Stimulated activated CD4-positive, alpha-beta T cell treated with anti-CD3 and anti-CD28 coated beads, Interleukin-1b, Interleukin-23, amount 100 ng/mL, for 48 hours (primary cell): Measurements from ENCODE around the gene DOCK1.

ENCODE experiments used
- DNase-seq: peaks from one replicate; pipeline ENCODE4 v3.0.0-alpha.2; 2020

Gene DOCK1

GRCh38 chr10:126955934-126956711 lies 50.9 kb downstream of the DOCK1 start:
- no peak for DNase-seq

GRCh38 chr10:126956712-126957108 lies 51.5 kb downstream of the DOCK1 start:
- DNase-seq = no peak

DNA sequence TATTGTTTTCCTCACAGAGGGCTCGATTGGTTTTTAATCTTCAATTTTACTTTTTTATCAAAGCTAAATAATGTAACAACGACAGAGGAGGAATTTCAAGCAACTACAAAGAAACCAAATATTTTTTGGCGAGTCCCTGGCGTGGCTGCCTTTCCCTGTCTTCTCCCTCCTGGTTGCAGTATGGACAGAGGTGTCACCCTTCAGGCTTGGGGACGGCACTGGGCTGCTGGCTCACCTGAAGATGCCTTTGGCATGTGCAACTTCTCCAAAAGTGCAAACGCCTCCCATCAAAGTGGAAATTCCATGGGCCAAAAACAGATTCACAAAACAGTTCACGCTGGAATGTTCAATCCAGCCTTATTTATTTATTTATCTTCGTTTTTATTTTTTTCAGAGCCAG lies 51.9 kb downstream of the DOCK1 start:
- no peak for DNase-seq

DNA sequence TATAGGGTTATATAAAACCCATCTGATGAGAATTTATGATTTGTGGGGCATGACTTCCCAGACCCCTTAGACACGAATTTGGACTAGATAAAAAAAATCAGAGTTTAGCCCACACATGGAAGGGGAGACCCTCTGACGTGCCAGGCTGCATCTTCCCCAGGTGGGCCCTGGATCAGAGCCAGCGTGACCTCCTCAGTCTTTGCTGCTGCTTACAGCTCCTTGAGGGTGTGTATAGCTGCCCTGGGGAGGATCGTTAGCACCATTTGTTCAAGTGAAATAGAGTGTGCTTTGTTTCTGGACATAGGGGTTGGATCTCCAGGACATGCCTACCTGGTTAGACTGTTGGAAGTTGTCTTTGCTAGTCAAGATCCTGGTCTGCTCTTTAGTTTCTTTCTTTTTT lies 54.2 kb downstream of the DOCK1 start:
- DNase-seq = no peak

DNA sequence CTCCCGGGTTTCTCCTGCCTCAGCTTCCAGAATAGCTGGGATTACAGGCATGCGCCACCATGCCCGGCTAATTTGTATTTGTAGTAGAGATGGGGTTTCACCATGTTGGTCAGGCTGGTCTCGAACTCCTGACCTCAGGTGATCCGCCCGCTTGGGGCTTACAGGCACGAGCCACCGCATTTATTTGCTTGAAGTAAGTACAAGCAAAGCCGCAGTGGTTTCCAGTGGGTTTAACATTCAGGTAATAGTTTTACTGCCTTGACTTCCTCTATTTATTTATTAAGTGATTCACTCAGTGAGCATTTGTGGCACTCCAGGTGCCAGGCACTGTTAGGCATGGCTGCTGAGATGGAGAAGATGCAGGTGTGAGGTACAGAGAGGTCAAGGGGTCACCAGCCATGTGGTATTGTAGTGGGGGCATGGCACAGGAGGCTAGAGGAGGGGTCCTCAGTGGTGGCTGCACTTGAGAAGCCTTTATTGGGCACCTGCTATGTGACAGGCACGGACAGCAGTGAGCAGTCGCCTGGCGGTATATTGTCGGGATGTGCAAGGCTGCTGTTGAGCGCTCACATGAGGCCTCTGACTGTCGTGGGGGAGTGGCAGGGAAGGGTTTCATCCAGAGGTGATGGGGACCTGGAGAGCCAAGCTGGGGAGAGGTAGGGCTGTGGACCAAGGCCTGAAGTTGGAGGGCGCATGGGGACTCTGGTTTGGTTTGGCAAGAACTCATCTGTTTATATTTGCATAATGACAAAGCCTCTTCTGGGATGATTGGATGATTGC lies 54.9 kb downstream of the DOCK1 start:
- DNase-seq = no peak

GRCh38 chr10:126963354-126963753 lies 58.1 kb downstream of the DOCK1 start:
- DNase-seq = no peak

GRCh38 chr10:126964190-126964589 lies 59.0 kb downstream of the DOCK1 start:
- no peak for DNase-seq

DNA sequence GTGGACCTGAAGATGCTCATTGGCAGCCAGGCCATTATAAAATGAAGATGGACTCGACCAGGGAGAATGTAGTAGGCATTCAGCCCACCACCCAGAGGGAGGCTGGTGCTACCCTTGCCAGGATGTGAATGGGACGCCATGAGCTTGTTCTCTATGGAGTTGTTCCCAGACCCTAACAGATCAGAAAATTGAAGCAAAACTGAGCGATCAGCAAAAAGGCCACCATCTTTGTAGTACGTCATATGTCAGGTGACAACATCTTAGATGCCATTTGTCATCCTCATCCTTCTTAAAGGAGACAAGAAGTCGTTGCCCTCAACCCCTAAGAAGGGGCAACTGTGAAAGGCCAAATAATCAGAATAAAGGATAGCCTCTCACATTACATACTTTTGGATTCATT lies 61.7 kb downstream of the DOCK1 start:
- DNase-seq = no peak

- DNase-seq = no peak
Measured at GRCh38 chr10:126969310-126969709, 64.1 kb downstream of the DOCK1 start.

DNA sequence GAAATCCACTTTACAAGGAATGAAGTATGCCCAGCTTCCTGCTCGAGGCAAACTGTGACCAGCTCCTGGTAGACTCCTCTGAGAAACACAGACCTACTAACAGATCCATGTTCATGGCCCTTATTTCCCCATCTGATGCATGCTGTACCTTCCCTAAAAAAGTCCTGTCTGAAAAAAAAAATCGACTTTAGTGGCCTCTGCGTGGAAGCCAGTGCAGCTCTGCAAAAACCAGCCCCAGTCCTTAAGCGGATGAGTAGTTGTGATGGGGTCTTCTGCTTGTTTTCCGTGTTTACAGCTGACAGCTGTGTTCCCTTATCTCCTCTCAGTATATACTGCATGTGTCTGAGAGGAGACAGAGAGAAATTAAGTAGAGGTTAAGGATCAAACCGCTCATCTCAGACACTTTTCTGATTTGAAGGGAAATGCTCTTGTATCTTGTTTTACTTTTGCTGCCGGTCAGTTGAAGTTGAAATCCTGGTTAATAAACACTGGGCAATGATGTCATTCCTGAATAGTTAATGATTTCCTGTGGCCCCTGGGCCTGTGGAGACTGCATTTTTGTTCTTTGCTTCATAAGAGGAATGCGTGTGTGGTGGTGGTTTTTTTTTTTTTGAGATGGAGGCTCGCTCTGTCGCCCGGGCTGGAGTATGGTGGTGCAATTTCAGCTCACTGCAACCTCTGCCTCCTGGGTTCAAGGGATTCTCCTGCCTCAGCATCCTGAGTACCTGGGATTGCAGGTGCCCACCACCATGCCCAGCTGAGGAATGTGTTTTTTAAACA lies 67.6 kb downstream of the DOCK1 start:
- no peak for DNase-seq

DNA sequence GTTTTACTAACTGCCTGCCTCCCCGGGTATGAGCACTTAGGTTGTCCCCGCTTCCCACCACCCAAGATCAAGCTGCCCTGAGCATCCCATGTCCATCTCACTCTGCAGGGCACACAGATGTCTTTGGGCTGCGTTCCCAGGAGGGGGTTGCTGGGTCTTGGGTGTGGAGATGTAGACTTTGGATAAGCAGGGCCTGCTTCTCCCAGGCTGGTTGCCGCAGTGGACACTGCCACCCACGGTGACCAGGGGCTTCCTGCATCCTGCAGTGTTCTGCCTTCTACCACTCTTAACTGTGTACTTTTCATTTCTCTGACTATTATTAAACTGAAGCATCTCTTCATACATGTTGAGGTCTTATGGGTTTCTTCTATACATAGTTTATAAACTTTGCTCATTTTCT lies 70.0 kb downstream of the DOCK1 start:
- no peak for DNase-seq

GRCh38 chr10:126977216-126977615 lies 72.0 kb downstream of the DOCK1 start:
- no peak for DNase-seq

GRCh38 chr10:126979311-126979710 lies 74.1 kb downstream of the DOCK1 start:
- no peak for DNase-seq

GRCh38 chr10:126993208-126993607 lies 88.0 kb downstream of the DOCK1 start:
- no peak for DNase-seq

- DNase-seq = no peak
Measured at GRCh38 chr10:126997801-126998590, 92.8 kb downstream of the DOCK1 start.

DNA sequence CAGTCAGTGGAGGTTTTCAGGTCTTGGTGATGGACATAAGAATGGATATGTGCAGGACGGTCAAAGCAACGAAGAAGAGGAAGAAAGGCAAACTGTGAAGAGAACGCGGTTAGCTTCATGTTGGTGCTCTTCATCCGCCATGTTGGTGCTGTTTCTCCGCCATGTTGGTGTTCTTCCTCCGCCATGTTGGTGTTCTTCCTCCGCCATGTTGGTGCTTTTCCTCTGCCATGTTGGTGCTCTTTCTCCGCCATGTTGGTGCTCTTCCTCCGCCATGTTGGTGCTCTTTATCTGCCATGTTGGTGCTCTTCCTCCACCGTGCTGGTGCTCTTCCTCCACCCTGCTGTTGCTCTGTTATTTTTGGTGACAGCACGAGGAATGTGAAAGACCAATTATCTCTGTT lies 95.4 kb downstream of the DOCK1 start:
- no peak for DNase-seq

DNA sequence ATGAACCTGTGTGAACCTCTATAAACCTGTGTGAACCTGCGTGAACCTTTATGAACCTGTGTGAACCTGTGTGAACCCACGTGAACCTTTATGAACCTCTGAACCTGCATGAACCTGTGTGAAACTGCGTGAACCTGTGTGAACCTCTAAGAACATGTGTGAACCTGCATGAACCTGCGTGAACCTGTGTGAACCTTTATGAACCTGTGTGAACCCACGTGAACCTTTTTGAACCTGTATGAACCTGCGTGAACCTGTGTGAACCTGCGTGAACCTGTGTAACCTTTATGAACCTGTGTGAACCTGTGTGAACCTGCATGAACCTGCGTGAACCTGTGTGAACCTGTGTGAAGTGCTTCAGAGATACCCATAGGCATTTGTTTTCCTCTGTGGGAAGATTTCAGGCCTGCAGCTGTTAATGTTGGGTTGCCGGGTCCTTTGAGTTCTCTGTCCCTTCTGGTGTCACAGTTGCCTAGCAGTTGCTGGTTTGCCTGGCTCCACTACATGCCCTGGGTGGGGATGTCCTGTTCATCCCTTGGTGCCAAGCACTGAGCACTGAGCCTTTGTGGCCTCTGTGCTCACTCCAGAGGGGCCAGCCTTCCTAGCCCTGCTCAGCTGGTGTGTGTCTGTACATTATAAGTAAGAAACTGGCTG lies 97.9 kb downstream of the DOCK1 start:
- no peak for DNase-seq

DNA sequence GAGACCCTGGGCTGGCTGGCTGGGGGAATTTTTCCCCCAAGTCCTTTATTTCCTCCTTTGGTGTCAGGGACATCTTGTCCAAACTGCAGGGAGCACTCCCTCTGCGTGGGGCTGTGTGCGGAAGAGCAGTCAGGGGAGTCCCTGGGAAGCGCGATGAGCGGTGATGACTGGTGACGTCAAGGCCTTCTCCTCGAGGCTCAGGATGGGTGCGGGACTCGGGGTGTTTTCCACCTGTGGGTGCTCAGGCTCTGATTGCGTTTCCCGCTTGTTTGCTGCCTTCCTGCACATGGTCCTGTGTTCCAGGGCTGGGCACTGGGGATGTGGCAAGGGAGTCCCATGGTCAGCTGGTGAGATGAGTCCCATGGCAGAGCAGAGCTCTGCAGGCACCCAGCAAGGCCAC lies 101.2 kb downstream of the DOCK1 start:
- DNase-seq = no peak

GRCh38 chr10:127009366-127009765 lies 104.1 kb downstream of the DOCK1 start:
- no peak for DNase-seq

GRCh38 chr10:127011174-127011573 lies 105.9 kb downstream of the DOCK1 start:
- no peak for DNase-seq

- no peak for DNase-seq
Measured at GRCh38 chr10:127012071-127012768, 107.0 kb downstream of the DOCK1 start.

DNA sequence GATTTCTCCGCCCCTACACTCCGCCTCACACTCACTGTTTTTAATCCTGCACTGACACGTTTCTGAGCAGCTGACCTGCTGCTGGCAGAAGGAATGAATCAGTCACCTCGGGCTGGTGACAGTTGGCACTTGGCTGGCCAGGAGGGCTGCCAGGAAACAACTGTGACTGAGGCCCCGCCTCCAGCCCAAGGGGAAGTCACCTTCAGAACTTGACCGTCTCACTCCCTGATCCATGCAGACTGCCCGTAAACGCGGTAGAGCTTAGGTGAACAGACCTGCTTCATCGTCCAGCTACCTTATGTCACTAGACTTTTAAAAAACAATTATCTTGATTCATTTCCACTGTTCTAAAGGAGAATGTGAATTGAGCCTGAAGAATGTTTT lies 107.5 kb downstream of the DOCK1 start:
- no peak for DNase-seq
